Activated CD8-positive, alpha-beta memory T cell treated with anti-CD3 and anti-CD28 coated beads, Interleukin-2, amount 50 U/mL, for 24 hours (primary cell): ENCODE measurements around the gene TMEM156.

Experiments
- DNase-seq: peaks from one replicate; pipeline ENCODE4 v3.0.0-alpha.2; 2020; ENCODE audit errors: extremely low read depth

Gene TMEM156

GRCh38 chr4:38925492-38926413, 106.5 kb downstream of the TMEM156 start:
- DNase-seq = no peak

GRCh38 chr4:38924353-38924752, 107.9 kb downstream of the TMEM156 start:
- no peak for DNase-seq

GRCh38 chr4:38923746-38924145, 108.5 kb downstream of the TMEM156 start:
- DNase-seq = no peak

GRCh38 chr4:38921151-38921550, 111.1 kb downstream of the TMEM156 start:
- no peak for DNase-seq

GRCh38 chr4:38920677-38921076, 111.5 kb downstream of the TMEM156 start:
- no peak for DNase-seq

GRCh38 chr4:38920186-38920585, 112.0 kb downstream of the TMEM156 start:
- no peak for DNase-seq

GRCh38 chr4:38919494-38919893, 112.7 kb downstream of the TMEM156 start:
- no peak for DNase-seq

- no peak for DNase-seq
Measured at GRCh38 chr4:38917481-38918025, 114.7 kb downstream of the TMEM156 start.
